Lower leg skin (tissue), 4 donors: Measurements from ENCODE around the gene EMILIN3. TPM values are rescaled to one million over a fixed set of nuclear protein-coding genes. Genes with fewer than 3 reads are reported as not detected.

ENCODE experiments used
- DNase-seq, 2 donors: peaks; one replicate each; pipeline ENCODE4 v3.0.0-alpha.2; 2019; ENCODE audit warnings: low spot score in 2 of 2
- H3K4me3 ChIP-seq: fragments of 200-600 bp; sonication (generic); 2 replicates; pipeline ENCODE4 v1.5.1; 2017; ENCODE audit warnings: mild to moderate bottlenecking, low read depth; ENCODE audit not compliant: poor library complexity, severe bottlenecking
- POLR2A ChIP-seq, 2 donors: fragments of 450-650 bp; IDR thresholded peaks; one replicate each; pipeline ENCODE4 v1.6.1; 2016 to 2017; ENCODE audit warnings: antibody characterized with exemption in 2 of 2, mild to moderate bottlenecking in 1 of 2, moderate library complexity in 1 of 2
- WGBS, 2 donors: methylation state at CpG; one replicate each; pipeline ENCODE4 v1.1.5; 2018; 5-methylcytosine and 5-hydroxymethylcytosine counted together
- intact Hi-C: fragments of 100-400 bp; cut with DNase I; formaldehyde crosslinking; loops from one replicate; pipeline ENCODE4 v1.15.0; 2023; ENCODE audit warnings: low total_unique reads
- total RNA-seq, 4 donors: library from RNA; depleted of rRNA; stranded (reverse); fragments of >200 nt; gene quantifications; one replicate each; pipeline ENCODE4 v1.1.0, GENCODE V29; 2016
- TF ChIP-seq, protein P1 (sequence below), 3 donors: fragments of 450-650 bp; IDR thresholded peaks; one replicate each; pipeline ENCODE4 v1.5.1; 2016; ENCODE audit warnings: antibody characterized with exemption in 3 of 3, mild to moderate bottlenecking in 3 of 3, moderate library complexity in 2 of 3

EMILIN3 gene
- total RNA-seq, 4 donors from 2014 or later, result 1.0 to 7.8 (median 5.0) TPM

DNA sequence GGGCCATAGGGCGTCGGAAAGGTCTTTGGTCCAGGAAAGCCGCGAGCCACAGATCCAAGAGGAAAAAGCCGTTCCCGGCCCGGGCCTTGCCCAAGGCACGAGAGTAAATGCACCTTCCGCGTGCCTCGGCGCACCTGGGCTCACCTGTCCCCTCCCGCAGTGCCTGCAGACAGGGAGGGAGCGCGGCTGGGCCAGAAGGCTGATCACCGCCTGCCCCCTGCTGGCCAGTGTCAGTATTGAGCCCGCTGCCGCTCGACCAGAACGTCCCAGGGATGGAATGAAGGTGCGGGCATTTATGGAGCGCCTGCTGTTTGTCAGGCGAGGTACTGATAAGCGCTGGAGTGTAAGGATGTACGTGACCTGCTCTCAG, 26.7 kb downstream of the EMILIN3 start:
- no peak overlapping the region for H3K4me3 ChIP-seq
- DNase-seq, result peak; percentile 87 to 98
- intact Hi-C loops, result loop anchor here (5.0 kb wide), 2 partner anchors 168 to 227 kb away; no protein-coding TSS in a partner anchor
- WGBS, 2 donors, result 5% methylated on average over 25 of the region's 25 CpGs
- no peak for TF ChIP-seq POLR2A (IDR thresholded peaks at IDR 0.05)
- TF ChIP-seq, protein P1, sequence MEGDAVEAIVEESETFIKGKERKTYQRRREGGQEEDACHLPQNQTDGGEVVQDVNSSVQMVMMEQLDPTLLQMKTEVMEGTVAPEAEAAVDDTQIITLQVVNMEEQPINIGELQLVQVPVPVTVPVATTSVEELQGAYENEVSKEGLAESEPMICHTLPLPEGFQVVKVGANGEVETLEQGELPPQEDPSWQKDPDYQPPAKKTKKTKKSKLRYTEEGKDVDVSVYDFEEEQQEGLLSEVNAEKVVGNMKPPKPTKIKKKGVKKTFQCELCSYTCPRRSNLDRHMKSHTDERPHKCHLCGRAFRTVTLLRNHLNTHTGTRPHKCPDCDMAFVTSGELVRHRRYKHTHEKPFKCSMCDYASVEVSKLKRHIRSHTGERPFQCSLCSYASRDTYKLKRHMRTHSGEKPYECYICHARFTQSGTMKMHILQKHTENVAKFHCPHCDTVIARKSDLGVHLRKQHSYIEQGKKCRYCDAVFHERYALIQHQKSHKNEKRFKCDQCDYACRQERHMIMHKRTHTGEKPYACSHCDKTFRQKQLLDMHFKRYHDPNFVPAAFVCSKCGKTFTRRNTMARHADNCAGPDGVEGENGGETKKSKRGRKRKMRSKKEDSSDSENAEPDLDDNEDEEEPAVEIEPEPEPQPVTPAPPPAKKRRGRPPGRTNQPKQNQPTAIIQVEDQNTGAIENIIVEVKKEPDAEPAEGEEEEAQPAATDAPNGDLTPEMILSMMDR (IDR thresholded peaks at IDR 0.05), result peak in 1 of 3 donors; percentile 99

DNA sequence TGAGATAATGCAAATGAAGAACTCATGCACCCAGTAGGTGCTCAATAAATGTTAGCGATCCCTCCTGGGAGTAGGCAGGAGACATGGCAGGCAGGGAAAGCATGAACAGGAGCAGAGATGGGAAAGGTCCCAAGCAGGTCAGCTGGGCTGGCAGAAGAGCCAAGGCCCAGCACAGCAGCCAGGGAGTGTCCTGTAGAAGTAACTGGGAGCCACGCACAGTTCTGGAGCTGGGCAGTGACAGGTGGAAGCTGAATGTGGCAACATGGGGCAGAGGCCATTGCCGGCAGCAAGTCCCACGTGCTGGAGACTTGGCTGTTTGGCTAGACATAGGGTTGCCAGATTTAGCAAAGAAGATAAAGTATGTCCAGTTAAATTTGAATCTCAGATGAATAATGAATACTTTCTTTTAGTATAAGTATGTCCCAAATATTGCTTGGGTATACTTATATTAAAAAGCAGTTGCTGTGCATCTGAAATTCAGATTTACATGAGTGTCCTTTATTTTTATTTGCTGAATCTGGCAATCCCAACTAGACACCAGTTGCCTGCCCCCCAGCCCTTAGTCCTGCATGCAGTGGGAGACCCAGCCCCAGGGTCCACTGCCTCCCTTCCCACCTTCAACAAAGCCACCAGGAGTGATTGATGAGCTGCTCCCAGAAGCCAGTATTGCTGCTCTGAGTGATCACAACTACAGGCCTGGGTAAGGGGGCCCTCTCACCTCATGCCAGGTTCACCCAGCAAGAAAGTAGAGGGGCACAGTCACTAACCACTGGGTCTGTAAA, 29.7 kb downstream of the EMILIN3 start:
- DNase-seq, result no peak
- no peak overlapping the region for H3K4me3 ChIP-seq
- WGBS, 2 donors, result 90 to 92% methylated on average over 4 of the region's 4 CpGs
- intact Hi-C loops, result no loop called here
- no peak for TF ChIP-seq POLR2A (IDR thresholded peaks at IDR 0.05)
- TF ChIP-seq, protein P1 (IDR thresholded peaks at IDR 0.05), result no peak

DNA sequence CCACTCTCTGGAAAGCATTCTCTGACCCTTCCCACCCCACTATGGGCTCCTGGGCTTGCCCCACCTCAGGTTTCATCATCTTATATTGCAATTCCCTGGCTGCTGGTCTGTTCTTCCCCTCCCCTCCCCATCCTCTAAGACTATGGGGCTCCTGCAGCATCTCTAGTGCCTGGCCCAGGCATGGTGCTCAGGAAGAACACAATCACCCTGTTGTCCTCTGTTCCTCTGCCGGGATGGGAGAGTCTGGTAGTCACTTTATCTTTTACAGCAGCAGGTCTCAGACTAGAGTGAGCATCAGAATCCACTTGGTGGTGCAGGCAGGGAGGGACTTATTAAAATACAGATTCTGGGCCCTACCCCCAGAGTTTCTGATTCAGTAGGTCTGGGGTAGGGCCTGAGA, 31.0 kb downstream of the EMILIN3 start:
- intact Hi-C loops, result no loop called here
- TF ChIP-seq, protein P1 (IDR thresholded peaks at IDR 0.05), result no peak
- TF ChIP-seq POLR2A (IDR thresholded peaks at IDR 0.05), result no peak
- WGBS, 2 donors, result 59 to 83% methylated on average over 1 of the region's 1 CpG
- no peak for DNase-seq
- no peak overlapping the region for H3K4me3 ChIP-seq

DNA sequence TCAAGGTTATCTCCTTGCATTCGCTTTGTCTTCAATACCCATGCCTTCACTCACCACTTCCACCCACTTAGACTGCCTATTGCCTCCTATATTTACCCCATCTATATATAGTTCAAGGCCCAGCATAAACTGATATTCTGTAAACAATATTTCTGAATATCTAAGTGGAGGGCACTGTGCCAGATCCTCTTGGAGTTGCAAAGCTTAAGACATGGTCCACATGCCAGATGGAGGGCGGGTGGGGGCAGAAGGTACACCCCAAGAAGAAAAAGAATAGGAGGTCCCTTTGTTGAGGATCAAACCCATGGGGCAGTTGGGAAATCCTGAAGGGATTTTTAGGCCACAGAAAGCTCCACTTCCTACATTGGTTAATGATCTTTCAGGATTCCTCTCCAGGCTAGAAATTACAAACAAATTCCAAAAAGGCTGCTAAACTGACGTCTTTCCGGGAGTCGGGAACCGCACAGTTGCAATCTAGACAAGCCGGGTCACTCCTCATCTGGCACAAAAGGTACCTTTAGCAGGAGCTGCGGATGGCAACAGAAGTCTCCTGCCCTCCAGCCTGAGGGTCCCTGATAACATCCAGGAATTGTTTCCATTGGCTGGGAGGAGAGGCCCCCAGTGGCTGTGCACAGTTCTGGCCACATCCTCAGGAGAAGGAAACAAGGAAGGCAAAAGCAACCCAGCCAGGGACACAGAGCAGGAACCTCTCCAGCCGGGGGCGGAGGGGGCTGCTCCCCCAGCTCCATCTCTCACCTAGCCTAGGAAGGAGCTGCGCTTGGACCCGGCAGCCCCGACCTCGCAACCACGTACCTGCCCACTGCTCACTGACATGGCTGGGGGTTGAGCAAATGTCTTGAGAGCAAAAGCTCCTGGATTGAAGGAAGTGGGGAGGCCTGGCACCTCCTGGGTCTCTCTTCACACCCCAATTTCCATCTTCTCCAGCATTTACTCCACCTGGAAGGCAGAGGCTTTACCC, 31.9 kb downstream of the EMILIN3 start:
- no peak overlapping the region for H3K4me3 ChIP-seq
- WGBS, 2 donors, result 85% methylated on average over 15 of the region's 15 CpGs
- intact Hi-C loops, result no loop called here
- TF ChIP-seq, protein P1 (IDR thresholded peaks at IDR 0.05), result no peak
- TF ChIP-seq POLR2A (IDR thresholded peaks at IDR 0.05), result no peak
- DNase-seq, result peak in 1 of 2 donors; percentile 45

DNA sequence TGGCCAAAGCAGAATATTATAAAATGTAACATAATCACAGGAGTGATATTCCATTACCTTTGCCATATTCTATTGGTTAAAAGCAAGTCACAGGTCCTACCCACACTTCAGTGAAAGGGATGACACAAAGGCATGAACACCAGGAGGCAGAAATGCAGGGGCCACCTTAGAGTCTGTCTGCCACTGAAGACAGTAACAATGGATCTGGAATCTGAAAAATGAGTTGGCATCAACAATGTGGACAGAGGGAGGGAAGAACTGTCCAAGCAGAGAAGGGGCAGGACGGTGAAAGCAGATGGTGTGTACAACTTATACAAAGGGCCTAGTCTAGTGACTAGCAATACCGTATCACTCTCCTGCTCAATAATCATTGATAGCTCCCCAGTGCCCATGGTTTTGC, 32.6 kb downstream of the EMILIN3 start:
- WGBS, 2 donors, result 92 to 98% methylated on average over 2 of the region's 2 CpGs
- TF ChIP-seq, protein P1 (IDR thresholded peaks at IDR 0.05), result no peak
- TF ChIP-seq POLR2A (IDR thresholded peaks at IDR 0.05), result no peak
- intact Hi-C loops, result no loop called here
- no peak for DNase-seq
- no peak overlapping the region for H3K4me3 ChIP-seq
